Nephron (organoid): ENCODE data around the gene BMPR1B.

Source experiments
- H3K27ac Mint-ChIP-seq, 3 experiments: 2 replicates each; pipeline ENCODE4 v1.8.0; 2020; ENCODE audit warnings: mixed read lengths in 3 of 3, mild to moderate bottlenecking in 2 of 3, moderate library complexity in 1 of 3
- H3K27me3 Mint-ChIP-seq: 2 replicates; pipeline ENCODE4 v1.8.0; 2021; ENCODE audit warnings: low read depth, mild to moderate bottlenecking, moderate library complexity, mixed read lengths
- H3K36me3 Mint-ChIP-seq: 2 replicates; pipeline ENCODE4 v1.8.0; 2020; ENCODE audit warnings: low read depth, mixed read lengths
- H3K4me1 Mint-ChIP-seq: 2 replicates; pipeline ENCODE4 v1.8.0; 2020; ENCODE audit warnings: mixed read lengths
- H3K4me3 Mint-ChIP-seq, 3 experiments: 2 replicates each; pipeline ENCODE4 v1.8.0; 2020; ENCODE audit warnings: mild to moderate bottlenecking in 3 of 3, mixed read lengths in 3 of 3, moderate library complexity in 2 of 3
- H3K9me3 Mint-ChIP-seq: 2 replicates; pipeline ENCODE4 v1.8.0; 2020; ENCODE audit warnings: mixed read lengths
- CTCF ChIP-seq, 3 experiments: fragments of 200-600 bp; sonication (generic); IDR thresholded peaks; one replicate each; pipeline ENCODE4 v1.5.0; 2021; ENCODE audit warnings: antibody characterized with exemption in 3 of 3; ENCODE audit not compliant: unreplicated experiment in 3 of 3

Gene BMPR1B

GRCh38 chr4:94954251-94954650 lies 196.5 kb downstream of the BMPR1B start:
- Mint-ChIP-seq H3K9me3 (peaks cover 33% of the 10 kb centered on the region), H3K4me3 (no peak overlapping the region), H3K27me3 (no peaks in the 10 kb centered on the region), H3K4me1 (no peaks in the 10 kb centered on the region), H3K27ac (peak overlapping the region in 1 of 3 experiments; percentile 19), H3K36me3 (peaks cover 27% of the 10 kb centered on the region)
- no peak for TF ChIP-seq CTCF (IDR thresholded peaks at IDR 0.05; ENCODE audit: unreplicated experiment in 3 of 3)

- no peaks in the 10 kb centered on the region for H3K27me3 Mint-ChIP-seq
- no peak for TF ChIP-seq CTCF (IDR thresholded peaks at IDR 0.05; ENCODE audit: unreplicated experiment in 3 of 3)
- H3K36me3 Mint-ChIP-seq, result peaks cover 18% of the 10 kb centered on the region
- peaks cover 18% of the 10 kb centered on the region for H3K9me3 Mint-ChIP-seq
- no peak overlapping the region for H3K4me3 Mint-ChIP-seq
- peak overlapping the region in 2 of 3 experiments; percentile 5 to 10 for H3K27ac Mint-ChIP-seq
- H3K4me1 Mint-ChIP-seq, result no peaks in the 10 kb centered on the region
Measured at GRCh38 chr4:94957030-94957429, 199.3 kb downstream of the BMPR1B start.

GRCh38 chr4:94959307-94959706 lies 201.6 kb downstream of the BMPR1B start:
- Mint-ChIP-seq H3K9me3 (peaks cover 14% of the 10 kb centered on the region), H3K27me3 (no peaks in the 10 kb centered on the region)
- TF ChIP-seq CTCF (IDR thresholded peaks at IDR 0.05; ENCODE audit: unreplicated experiment in 3 of 3), result no peak

GRCh38 chr4:94960708-94961107 lies 203.0 kb downstream of the BMPR1B start:
- TF ChIP-seq CTCF (IDR thresholded peaks at IDR 0.05; ENCODE audit: unreplicated experiment in 3 of 3), result no peak
- Mint-ChIP-seq H3K27me3 (no peaks in the 10 kb centered on the region), H3K4me1 (peaks cover 3% of the 10 kb centered on the region), H3K27ac (no peak overlapping the region), H3K36me3 (peaks cover 10% of the 10 kb centered on the region), H3K4me3 (no peak overlapping the region), H3K9me3 (peaks cover 17% of the 10 kb centered on the region)

More at GRCh38 chr4:94959307-94959706, 201.6 kb downstream of the BMPR1B start:
- H3K4me3 Mint-ChIP-seq, result no peak overlapping the region
- peaks cover 10% of the 10 kb centered on the region for H3K36me3 Mint-ChIP-seq
- H3K27ac Mint-ChIP-seq, result no peak overlapping the region
- no peaks in the 10 kb centered on the region for H3K4me1 Mint-ChIP-seq

GRCh38 chr4:94961420-94961819 lies 203.7 kb downstream of the BMPR1B start:
- Mint-ChIP-seq H3K4me3 (no peak overlapping the region), H3K36me3 (peaks cover 10% of the 10 kb centered on the region), H3K4me1 (peaks cover 5% of the 10 kb centered on the region), H3K27ac (no peak overlapping the region), H3K27me3 (no peaks in the 10 kb centered on the region), H3K9me3 (peaks cover 17% of the 10 kb centered on the region)
- TF ChIP-seq CTCF (IDR thresholded peaks at IDR 0.05; ENCODE audit: unreplicated experiment in 3 of 3), result no peak

- H3K36me3 Mint-ChIP-seq, result peaks cover 10% of the 10 kb centered on the region
- no peak overlapping the region for H3K4me3 Mint-ChIP-seq
- no peaks in the 10 kb centered on the region for H3K27me3 Mint-ChIP-seq
- no peak for TF ChIP-seq CTCF (IDR thresholded peaks at IDR 0.05; ENCODE audit: unreplicated experiment in 3 of 3)
- H3K4me1 Mint-ChIP-seq, result peaks cover 5% of the 10 kb centered on the region
- no peak overlapping the region for H3K27ac Mint-ChIP-seq
- peaks cover 17% of the 10 kb centered on the region for H3K9me3 Mint-ChIP-seq
Measured at GRCh38 chr4:94962484-94962883, 204.7 kb downstream of the BMPR1B start.
